GF-D8 (cell line): ENCODE data around the gene KIAA1671.

Experiments used
- DNase-seq: peaks from one replicate; lab custom pipeline; 2025; lab: John Stamatoyannopoulos, UW

KIAA1671 gene

DNA sequence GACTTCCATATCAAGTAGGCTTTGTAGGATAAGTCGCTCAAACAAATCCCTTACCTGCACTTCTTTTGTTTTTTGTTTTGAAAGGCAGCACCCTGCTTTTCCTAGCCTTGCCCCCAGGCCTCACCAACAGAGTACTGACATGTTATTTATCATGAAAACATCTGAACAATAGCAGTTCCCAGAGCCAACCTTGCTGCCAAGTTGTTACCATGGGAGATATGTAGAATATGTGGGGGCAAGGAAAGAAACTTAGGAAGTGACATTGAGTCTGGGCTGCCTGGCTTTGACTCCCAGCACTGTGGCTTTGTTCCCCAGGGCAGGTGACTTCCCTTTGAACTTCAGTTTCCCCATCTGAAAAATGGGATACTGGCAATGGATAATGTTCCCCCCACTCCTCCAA lies 193.8 kb downstream of the KIAA1671 start:
- DNase-seq = no peak

DNA sequence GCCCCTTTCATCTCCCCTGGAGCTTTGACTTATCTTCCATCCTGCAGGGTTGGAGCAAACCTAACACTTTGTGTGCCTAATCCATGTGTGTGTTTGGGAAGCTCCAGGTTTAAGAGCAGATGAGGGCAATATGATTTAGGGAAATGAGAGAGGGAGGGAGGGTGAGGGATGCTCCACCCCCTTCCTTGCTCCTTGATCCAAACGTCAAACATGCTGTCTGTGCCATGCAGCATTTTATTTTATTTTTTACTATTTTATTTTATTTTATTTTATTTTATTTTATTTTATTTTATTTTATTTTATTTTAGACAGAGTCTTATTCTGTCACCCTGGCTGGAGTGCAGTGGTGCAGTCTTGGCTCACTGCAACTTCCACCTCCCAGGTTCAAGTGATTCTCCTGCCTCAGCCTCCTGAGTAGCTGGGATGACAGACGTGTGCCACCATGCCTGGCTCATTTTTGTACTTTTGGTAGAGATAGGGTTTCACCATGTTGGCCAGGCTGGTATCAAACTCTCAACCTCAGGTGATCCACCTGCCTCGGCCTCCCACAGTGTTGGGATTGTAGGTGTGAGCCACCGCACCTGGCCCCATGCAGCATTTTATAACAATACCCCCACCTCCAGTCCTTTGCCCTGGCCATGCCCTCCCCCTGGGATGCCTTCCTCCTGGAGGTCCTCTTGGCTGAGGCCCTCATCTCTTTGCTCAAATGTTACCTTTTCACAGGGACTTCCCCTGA lies 194.6 kb downstream of the KIAA1671 start:
- DNase-seq = no peak

DNA sequence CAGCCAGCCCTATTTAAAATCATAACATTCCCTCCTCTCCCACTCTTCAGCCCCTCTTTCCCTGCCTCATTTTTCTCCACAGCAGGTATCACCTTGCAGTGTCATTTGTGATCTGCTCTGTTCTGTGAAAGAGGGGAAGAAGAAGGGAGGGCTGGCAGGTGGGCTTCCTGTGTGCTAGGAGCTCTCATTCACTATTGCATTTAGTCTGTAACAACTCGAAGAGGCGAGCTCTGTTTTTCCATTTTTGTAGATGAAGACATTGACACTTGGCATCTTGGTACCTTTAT lies 195.1 kb downstream of the KIAA1671 start:
- DNase-seq = no peak

DNA sequence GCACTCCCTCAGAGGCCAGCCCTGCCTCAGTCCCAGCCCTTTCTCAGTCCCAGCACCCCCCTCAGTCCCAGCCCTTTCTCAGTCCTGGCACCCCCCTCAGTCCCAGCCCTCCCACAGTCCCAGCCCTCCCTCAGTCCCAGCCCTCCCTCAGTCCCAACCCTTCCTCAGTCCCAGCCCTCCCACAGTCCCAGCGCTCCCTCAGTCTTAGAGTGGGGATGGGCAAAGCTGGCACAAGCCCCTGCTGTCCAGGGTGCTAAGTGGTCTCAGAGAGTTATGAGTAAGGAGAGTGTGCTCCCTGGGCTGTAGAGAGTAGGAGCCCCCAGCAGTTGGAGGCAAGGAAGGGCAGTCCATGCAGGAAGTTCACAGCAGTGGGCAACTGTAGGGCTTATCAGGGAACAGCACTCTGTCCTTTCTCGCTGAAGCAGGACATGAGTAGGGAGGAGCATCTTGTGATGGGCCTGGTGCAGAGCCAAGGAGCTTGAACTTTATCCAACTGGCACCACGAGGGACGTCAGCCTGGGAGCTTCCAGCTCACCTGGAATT lies 195.7 kb downstream of the KIAA1671 start:
- no peak for DNase-seq

DNA sequence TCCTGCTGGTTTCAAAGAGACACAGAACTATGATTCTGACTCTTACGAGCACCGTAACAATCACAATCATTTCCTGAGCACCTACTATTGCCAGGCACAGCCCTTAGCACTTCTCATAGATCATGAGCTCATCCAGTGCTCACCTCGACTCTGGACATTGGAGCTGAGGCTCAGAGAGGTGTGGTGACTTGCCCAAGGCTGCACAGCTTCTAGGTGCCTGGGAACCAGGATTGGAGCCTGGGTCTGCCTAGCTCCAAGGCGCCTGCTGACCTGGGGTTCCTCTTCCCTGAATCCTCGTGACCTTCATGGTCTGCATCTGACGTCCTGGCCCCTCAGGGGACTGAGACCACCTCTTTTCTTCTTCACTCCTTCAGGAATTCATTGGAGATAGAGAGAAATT lies 196.5 kb downstream of the KIAA1671 start:
- no peak for DNase-seq

DNA sequence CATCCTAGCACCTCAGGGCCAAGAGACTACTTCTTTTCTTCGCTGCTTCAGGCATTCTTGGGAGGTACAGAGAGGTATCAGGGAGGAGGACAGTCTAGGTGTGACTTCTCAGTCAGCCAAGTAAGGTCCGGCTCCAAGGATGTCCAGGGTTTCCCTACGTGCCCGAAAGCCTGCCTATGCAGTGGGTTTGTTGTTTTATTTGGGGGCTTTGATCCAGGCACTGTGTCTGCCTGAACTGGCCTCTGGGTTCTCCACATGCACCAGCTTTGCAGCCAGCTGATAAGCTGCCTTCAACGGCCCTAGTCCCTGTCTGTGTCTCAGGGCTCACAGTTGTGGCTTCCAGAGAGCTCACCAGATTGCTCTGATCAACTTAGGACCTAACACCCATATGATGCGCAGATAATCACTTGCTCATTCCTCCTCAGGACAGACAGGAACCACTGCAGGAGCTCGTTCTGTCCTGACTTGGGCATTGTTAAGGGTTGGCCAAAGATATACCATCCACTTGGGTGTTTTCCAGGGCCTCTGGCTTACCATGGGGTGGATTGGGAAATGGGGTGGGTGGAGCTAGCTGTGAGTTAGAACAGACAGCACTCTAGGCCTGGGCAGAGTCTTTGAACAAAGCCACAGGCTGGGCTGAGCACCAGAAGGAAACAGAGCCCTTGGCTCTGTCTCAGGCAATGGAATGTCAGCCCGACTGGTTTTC lies 201.6 kb downstream of the KIAA1671 start:
- DNase-seq = no peak

DNA sequence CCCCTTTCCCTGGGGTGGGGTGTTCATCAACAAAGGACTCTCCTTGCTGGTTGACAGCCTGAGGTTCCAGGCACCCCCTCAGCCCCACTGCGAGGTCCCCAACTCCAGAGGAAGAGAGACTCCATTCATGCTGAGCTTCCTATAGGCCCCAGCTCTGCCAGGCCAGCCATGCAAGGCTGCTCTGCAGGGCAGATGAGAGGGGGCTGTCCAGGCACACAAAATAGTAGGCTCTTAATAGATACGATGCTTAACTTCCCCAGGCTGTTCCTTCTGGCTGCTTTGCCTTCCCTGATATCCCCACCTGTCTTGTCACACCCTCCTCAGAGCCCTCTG lies 202.1 kb downstream of the KIAA1671 start:
- DNase-seq = no peak

DNA sequence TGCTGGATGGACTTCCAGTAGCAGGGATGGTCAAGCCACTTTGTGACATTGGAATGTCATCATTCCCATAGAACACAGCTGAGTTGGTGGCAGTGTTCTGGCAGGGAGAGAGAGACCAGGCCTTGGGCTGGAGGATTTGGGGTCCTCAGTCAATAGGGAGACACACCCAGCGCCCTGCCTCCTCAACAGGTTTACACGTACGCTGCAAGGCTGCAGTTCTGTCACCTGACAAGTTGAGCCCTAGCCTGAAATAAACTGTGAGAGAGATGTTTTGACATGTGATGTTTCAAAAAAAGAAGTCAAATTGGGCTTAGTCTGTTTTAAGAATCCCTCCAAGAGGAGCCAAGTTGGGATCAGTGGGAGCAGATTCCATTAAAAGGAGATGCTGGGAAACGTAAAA lies 204.2 kb downstream of the KIAA1671 start:
- DNase-seq = no peak

DNA sequence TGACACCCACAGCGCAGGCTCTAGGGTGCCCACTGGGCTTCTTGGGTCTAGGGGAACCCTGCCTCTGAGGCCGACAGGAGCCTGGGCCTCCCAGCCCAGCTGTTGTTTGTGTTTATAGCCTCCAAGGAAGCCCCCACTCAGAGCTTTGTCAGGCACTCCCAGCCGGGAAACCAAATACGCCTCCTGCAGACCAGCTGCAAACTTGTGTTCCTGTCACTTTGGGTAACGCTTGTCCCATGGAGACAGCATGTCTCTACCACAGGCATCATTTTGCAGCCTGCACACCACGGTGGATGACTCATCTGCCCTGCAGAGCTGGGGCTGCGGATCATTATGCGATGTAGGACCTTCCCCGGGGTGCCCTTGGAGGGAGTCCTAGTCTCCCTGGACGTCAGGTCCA lies 206.5 kb downstream of the KIAA1671 start:
- DNase-seq = no peak

DNA sequence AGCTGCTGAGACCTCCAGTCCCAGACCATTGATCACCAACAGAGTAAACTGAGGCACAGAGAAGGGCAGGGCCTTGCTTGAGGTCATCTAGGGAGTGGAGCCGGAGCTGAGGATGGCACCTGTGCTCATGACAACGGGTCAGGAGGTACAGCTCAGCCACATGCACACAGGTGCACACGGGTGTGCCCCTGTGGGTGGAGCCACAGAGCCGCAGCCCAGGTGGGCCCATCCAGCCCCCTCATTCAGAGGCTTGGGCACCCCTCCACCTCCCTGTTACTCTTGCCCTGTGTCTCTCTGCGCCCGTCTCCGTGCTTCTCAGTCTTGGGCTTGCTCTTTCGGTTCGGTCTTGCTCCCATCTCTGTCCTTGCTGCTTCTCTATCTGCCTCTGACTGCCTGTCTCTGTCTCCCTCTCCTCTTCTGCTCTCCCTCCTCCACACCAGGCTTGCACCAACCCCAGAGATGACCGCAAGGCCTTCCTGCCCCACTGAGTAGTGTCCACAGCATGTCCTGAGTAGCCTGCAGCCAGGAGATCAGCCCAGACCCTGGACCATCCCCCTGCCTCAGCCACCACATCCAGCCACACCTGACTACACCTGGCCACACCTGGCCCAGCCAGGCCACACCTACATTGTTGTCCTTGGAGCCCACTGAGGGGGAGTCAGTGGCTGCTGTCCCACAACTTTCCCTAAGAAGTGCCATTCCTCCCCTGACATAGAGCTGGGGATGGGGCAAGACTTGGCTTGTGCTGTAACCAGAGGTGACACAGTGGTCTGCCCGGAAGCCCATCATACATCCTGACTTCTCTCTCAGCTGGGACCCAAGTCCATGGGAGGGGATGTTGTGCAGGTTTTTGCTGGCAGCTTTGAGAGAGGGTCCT lies 207.8 kb downstream of the KIAA1671 start:
- DNase-seq = no peak

DNA sequence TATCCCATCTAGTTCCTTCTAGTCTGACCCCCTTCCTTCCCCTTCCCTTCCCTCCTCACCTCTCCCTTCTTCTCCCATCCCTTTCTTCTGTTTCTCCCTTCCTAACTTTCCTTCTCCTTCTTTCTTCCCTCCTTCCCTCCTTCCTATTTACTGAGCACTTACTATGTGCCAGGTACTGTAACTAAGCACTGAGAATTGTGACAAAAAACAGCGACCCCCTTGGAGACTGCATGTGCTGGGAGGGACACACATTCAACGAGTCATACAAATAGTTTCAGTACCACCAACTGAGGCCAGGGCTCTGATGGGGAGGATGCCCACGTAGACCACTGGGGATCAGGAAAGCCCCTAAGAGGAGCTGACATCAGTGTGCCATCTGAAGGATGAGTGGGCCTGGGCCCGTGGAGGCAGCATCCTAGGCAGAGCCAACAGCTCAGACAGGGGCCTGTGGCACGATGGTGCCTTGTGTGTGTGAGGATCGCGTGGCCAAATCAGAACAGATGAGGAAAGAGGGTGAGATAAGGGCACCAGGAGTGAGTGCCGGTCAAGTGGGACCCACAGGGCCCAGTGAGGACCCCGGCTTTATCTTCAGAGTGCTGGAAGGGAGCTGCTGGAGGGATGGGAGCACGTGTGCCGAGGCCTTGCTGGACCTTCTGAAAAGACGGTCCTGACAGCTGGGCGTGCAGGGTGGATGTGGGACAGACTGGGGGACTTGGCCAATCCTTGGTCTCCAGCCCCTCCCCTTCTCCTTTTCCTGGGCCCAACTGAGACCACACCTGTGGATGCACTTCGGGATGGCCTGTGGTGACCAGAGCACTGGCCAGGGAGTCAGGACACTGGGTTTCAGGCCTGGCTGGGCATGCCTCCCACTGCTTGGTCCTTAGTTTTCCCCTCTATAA lies 208.8 kb downstream of the KIAA1671 start:
- DNase-seq = no peak

DNA sequence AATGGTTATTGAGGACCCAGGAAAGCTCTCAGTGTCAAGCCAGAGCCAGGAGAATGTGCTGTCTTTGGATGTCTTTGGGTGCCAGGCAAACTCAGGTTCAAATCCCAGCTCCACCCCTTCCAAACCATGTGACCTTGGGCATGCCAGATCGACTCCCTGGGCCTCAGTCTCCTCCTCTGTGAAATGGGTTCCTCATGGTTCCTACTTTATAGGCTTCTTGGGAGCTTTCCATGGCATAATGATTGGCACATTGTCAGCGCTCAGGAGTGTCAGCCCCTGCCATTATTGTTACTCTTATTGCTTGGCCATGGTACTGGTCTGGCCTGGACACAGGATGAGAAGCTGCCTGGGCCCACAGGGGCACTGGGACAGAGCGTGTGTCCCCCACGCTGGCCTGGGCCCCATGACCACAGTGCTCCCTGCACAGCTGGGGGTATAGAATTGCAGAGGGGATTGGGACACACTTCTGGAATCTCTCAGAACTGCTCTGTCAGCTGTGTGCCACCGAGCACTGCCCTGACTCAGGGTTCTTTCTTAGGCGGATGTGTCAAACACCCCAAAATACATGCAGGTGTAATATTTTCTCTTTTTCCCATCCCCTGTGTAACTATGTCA lies 209.5 kb downstream of the KIAA1671 start:
- no peak for DNase-seq

DNA sequence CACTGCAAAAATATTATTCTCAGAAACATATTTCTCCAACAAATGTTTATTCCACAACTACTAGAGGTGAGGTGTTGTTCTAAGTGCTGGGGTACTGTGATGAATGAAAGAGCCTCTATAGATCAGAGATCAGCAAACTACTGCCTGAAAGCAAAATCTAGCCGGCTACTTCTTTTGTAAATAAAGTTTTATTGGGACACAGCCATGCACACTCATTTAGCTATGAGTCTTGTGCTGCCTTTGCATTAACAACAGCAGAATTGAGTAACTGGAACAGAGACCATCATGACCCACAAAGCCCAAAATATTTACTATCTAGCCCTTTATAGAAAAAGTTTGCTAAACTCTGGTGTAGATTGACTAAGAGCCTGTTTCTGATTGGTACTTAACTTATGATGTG lies 210.0 kb downstream of the KIAA1671 start:
- DNase-seq = no peak

DNA sequence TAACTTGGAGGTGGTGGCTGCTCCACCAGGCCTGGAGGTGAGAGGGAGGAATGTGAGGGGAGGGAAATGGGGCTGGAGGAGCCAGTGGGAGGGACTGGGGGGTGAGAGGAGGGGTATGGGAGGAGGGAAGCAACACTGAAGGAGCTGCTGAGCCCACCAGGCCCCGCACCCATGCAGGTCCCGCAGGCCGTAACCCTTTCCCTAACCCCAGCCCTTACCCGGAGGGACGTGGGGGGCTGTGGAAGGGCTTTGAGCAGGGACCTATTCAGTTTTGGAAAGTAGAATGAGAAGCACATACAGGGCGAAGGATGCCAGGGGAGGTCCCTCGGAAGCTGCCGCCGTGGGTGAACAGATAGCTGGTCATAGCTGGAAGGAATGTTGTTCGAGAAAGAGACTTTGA lies 213.3 kb downstream of the KIAA1671 start:
- DNase-seq = no peak

DNA sequence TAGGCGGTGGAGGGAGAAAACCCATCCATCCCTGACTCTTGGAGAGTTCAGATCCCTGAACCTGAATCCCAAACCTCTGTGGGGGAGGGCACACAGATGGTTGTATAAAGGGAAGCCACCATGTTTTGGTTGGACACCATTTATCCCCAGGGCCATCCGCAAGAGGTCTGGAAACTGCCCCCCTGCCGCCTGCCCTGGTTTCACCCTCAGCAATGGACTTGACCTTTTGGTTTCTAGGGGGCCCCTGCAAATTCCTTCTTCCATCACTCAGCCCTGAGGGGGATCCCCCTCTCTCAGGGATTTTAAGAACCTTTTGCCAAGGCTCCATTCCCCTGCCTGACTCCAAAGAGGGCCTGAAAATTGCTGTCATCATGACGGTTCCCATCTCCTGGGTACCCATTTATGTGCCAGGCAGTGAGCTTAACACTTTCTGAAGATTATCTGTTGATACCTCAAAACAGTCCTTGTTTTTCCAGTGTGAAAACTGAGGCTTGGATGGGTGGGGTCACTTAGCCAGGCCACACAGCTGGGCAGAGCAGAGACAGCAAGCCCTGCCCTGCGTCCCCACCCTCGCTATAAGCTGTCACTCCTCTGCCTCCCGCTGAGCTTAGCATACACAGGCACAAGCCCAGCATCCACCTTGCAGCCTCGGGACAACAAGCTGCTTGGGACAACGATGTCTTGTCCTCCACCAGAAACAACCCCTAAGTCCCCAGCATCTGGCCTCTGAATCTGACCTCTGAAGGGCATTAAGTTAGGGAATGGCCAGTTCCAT lies 213.9 kb downstream of the KIAA1671 start:
- DNase-seq = no peak

DNA sequence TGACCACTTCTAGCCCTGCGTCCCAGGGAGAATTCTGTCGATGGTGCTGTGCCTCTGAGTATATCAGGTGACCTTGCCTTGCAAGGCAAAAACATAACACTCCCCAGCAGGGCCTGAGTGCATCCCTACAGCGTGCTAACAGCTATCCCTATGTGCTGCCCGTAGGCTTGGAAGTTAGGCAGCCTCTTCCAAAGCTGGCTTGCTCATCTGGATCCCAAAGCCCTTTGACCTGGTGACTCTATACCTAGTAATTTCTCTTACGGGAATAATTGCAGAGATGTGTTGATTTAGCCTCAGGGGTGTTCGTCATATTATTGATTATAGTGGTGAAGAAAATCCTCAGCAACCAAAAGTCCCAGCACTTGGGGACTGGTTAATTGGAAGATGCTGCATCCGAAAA lies 214.6 kb downstream of the KIAA1671 start:
- DNase-seq = no peak

DNA sequence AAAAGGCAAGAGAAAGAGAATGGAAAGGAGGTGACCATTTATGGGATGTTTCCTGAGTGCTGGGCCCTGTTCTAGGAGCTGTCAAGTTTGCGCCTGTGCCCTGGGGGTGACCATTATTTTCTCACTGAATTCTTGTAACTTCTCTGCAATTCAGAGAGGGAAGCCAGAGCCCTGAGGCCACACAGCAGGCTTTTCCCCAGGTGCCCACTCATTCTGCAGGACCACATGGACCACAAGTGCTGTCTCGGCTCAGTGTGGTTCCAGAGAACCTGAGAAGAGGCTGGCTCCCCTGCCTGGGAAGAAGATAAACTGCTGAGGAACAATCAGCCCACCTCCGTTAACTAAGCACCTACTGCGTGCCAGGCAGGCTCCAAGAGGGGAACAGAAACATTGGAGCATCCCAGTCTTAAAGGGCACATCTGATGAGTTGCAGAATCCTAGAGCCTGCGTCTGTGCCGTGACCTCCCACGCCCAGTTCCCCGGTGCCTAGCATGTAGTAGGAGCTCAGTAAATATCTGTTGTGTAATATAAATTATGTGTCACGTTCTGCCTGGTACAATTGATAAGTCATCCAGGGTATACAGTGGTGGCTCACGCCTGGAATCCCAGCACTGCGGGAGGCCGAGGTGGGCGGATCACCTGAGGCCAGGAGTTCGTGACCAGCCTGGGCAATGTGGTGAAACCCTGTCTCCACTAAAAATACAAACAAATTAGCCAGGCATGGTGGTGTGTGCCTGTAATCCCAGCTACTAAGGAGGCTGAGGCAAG lies 215.5 kb downstream of the KIAA1671 start:
- no peak for DNase-seq

DNA sequence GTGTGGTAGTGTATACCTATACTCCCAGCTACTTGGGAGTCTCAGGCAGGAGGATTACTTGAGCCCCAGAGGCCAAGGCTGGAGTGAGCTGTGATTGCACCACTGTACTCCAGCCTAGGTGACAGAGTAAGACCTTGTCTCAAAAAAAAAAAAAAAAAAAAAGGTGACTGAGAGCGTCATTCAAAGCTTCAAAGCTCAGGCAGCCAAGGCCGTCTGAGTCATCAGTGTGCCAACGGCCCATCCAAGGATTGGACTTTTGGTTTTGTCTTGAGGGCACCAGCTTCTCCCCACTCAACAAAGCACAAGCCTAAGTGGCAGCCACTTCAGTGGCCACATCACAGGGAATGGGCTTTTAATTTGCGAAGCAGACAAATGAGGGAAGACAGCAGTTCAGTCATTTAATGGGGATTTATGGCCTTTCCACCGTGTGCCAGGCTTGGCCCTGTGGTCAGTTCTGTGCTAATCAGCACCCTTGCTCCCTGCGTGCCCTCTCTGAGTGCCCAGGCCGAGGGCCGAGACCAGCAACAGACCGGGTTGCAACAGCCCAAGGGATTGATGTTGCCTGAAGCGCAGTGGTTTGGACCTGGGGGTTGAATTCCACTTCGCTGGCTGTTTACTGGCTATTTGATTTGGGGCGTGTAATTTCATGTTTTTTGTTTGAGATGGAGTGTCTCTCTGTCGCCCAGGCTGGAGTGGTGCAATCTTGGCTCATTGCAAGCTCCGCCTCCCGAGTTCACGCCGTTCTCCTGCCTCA lies 216.9 kb downstream of the KIAA1671 start:
- DNase-seq = no peak

DNA sequence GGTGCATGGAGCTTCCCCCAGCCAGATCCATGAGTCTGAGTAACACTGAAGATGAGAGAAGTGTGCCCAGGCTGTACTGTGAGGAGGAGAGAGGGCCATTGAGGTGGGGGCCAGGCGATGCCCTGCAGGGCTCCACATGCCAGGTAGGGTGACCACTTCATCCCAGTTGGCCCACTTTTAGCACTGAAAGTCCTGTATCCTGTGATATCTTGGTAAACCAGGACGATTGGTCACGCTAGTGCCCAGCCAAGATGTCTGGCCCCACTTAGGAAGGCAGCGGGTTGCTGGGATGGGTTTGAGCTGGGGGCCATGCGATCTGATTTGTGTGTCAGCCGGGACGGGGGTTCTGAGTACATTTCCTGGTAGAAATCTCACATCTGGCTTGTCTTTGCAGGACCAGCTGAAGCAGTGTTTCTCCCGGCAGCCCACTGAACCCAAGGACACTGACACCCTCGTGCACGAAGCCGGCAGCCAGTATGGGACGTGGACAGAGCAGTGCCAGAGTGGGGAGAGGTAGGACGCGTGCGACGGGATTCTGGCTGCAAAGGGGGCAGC lies 218.0 kb downstream of the KIAA1671 start:
- no peak for DNase-seq
